Activated CD4-positive, alpha-beta T cell treated with anti-CD3 and anti-CD28 coated beads, Interleukin-2, amount 50 U/mL, for 1 hour (primary cell): ENCODE measurements around the gene GNG12.

Experiments
- DNase-seq: peaks from one replicate; pipeline ENCODE4 v3.0.0-alpha.2; 2020

Gene GNG12

DNA sequence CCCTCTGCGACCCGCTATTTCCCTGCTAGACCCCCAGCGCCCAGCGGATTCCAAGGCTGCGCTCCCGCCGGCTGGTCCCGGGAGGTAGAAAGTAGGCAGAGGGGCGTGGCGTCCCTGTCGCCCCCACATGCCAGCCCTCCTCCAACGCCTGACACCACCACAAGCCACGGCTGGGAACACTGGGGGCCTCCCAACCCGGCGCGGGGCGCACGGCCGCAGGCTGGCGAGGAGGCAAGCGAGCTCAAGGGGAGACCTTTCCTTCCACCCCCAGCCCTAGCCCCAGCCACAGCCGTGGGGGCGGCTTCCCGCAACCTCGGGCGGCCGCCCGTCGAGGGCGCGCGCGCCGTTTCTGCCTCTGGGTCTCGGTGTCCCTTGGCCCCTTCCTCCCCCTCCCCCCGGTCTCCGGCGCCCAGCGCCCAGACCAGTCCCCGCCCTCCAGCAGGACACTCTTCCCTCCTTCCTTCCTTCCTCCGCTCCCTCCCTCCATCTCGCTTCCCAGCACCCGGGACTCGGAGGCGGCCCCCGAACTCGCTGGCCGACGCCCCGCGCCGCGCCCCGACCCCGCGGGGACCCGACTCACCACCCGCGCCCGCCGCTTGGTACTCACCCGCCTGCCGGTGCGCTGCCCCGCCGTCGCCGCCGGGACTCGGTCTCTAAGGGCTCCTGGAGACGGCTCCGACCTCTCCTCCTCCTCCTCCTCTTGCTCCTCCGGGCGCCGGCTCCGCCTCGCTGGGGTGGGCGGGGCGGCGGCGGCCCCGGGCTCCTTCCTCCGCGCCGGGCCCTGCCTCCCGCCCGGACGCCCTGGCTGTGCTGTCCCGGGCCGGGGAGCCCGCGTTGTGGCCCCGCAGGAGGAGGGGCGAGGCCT, at the start of gene GNG12:
Gene GNG12 (minus strand): TSS at position 731 of the 865 bp plus-strand sequence. CDS start 125,781 bp downstream, outside the sequence.
- no peak for DNase-seq

DNA sequence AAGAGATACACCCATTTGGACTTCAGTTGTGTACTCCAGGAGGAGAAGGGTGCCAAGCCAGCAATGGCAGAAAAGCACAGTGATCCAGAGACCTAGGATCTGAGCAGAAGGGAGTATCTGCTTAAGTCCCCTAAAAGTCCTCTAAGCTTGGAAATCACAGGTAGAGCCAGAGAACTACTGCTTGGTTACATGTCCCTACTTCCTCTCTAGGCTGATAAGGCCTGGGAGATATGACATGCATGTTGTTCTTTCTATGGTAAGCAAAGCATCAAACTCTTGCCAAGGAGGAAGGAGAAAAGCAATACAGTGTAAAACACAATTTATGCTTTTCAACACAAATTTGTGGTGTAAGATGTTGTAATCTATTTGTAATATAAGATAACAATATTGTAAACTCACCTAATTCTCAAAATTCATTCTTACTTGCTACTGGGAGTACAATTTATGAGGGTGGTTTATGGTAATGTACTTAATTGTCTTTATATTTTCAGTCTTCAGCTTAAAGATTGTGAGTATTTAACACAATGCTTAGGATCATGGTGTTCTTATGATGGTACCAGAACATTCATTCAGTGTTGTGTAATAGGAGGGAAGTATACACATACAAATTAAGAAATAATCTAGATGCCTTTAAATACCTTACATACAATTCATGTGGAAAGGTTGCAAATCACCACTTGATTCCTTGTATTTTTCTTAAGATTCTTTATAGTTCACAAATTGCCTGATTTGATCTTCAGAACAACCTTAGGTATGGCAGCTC, 49.1 kb upstream of the GNG12 start:
- DNase-seq, result no peak

DNA sequence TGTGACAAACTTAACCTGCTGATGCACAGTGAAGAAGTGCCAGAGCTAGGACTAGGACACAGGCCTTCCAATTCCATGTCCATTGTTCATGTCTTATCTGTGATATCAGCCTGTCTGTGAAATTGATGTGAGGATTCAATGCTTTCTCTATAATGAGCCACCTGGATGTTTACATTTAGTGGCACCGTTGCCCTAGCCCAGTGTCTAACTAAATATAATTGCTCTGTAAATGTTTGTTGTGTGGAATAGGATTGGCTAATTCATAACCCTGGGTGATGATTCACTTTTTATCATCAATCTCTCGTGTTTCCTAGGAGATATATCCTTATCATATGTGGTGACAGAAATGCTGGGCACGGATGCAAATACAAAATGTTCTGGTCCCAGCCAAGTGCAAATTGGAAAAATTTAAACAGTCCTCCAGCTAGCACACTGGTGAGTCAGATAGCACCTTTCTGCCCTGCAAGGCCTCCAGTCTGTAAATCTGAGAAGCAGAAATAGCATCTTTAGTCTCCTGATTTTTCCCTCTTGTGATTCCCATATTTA, 46.9 kb upstream of the GNG12 start:
- DNase-seq, result no peak

DNA sequence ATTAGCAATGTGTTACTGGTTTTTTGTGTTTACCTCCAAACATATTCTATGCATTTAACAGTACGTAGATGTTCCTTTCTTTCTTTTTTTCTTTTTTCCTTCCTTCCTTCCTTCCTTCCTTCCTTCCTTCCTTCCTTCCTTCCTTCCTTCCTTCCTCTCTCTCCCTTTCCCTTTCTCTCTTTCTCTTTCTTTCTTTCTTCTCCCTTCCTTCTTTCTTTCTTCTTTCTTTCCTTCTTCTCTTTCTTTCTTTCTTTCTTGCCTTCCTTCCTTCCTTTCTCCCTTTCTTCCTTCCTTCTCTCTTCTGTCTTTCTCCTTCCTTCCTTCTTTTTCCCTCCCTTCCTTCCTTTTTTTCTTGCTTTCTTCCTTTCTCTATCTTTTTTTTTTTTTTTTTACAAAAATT, 46.2 kb upstream of the GNG12 start:
- no peak for DNase-seq

DNA sequence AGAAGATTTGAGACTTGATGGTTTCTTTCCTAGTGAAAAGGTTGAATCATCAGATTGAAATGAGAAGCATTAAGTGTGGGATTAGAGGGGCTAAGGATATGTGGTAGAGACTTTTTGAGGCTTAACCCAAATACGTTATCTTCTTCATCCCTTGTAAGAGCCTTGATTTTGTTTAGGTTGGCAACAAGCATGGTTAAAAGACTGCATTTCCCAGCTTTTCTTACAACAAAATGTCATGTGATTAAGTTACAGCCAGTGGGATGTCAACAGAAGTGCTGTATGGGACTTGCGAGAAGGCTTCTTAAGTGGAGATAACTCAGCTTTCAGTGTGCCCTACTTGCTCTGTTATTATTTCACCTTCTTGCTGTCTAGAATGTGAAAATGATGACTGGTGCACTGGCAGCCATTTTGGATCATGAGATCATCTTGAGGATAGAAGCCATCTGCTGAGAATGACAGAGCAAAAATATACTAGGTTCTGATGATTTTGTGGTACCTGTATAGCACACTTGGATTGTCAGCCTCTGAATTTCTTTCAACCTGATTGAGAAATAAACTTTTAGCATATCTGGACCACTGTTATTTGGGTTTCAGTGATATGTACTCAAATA, 41.3 kb upstream of the GNG12 start:
- no peak for DNase-seq

DNA sequence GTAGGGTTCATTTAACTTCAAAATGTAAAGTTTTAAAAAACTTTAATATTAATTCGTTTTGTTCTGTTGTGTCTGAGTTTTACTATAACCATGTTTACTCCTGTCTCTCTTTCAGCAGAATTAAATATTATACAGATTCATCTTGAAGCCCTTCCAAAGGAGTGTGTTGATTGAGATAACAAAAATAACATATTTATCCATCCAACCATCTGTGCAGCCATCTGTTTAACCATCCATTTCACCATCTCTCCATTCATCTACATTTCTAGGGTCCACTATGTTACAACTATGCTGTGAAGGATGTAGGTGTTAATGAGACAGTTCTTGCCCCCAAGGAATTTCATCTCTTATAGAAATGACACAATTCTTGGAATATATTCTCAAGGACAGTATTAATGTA, 36.0 kb upstream of the GNG12 start:
- DNase-seq, result no peak

DNA sequence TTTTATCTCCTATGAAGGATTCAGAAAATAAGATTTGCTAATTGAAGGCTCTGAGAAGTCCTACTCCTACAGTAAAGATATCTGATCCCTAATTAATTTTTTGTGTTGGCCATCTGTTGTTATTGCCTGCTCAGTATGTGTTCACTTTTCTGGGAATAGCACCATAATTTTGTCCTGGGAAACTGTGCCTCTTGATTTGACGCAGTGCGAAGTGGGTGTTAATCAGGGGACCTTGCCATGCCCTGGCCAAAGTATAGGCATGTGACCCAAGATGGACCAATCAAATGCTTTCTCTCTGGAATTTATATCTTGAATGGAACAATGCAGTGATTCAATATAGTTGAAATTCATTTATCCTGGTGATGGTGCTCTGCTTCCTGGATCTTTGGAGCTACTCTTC, 30.4 kb upstream of the GNG12 start:
- no peak for DNase-seq

DNA sequence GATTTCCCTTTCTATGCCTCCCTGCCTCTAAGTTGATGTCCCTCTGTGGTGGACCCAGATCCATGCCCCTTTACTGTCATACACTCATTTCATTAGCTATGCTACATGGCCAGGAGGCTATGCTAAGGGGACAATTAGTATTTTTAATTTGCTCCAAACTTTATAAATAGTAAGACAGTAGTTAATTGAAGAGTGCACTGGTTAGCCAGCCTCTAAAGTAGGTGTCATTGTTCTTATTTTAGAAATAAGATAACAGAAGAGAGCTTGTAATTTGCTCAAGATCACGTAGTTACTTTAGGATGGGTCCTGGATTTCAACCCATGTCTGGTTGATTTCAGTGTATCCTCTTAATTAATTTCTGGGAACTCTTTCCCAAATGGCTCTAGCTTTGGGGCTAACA, 29.4 kb upstream of the GNG12 start:
- no peak for DNase-seq

DNA sequence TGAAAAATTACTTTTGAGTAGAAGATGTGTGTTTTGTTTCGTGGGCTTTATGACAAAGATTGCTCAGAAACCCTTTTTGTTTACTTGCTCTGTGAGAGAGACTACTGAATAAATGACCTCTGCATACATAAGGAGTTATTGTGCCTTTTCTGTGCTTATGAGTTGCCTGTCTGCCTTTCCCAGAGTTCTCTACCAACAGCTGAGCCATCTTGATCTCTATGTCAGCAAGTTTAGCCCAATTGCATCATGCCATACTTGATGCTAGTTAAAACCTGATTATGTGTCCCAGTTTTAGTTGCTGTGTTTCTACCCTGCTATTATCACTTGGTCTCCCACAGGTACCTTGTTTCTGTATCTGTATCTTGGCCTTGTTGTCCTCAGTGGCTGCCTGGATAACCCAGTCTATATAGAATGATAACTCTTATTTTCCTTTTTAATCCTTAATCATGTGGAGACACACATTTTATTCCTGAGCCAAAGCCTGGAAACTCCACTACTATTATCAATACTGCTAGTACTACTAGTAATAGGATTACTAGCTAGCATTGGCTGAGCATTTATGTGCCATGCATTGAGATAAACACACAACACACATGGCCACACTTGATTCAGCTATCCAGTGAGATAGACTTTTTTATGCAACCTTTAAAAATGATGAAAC, 28.7 kb upstream of the GNG12 start:
- no peak for DNase-seq

DNA sequence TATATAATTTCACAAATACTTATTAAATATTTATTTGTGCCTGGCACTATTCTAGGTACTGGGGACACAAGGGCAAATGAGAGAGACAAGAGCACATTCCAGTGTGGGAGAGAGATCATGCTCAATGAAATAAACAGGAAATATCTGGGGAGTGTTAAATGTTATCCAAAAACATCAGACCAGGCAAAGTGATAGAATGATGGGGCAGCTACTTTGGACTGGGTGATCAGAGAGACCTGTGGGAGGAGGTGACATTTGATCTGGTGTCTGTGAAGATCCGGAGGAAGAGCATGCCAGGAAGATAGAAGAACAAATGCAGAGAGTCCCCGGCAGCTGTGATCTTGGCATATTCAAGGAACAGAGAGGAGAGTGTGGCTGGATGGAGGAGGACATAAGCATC, 27.5 kb upstream of the GNG12 start:
- DNase-seq, result no peak

DNA sequence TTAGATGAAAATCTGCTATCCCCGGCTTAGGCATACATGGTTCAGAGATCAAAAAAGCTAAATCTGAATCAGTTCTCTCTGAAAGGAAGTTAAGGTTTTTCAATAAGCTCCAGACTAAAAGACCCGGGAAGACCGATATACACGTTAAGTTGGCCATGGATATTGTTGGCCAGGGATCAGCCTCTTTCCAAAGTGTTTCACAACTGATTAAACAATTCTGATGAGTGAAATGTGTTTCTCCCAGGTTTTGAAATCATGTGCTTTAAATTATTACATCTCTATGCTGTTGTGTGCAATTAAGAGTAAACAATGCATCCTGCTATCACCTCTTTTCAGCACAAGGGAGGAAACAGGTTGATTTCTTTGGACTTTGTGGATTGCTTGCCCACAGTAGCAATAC, 23.7 kb upstream of the GNG12 start:
- DNase-seq, result no peak

DNA sequence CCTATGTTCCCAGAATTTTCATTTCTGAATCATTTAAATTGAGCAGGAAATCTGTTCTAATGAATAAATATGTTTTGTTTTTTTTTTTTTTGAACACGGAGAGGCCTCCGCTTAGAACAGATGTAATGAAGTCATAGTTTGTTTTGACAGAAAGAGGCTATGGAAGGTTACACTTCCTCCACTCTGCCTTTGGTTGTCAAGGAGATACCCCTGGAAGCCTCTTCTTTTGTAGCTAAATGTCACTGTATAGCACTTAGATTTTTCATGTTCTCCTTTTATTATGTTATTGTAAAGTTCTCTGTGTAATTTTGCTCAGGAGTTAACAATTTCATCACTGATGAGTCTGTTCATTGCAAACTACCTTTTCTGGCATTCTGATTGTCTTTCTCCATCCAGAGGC, 22.7 kb upstream of the GNG12 start:
- no peak for DNase-seq

DNA sequence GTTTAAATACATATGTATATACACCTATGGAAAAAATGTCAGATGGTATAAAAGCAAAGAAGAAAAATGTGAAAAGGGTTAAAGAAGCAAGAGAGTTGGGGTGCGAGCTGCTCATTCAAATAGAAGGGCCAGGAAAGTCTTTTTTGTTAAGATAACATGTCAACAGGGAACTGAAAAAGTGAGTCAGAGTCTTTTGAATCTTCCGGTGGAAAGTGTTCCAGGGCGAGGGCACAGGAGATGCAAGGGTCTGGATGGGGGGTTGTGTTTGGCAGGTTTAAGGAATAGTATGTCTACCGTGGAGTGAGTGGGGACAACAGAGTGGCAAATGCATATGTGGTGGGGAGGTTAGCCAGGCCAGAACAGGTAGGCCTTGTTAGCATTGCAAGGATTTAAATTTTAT, 22.2 kb upstream of the GNG12 start:
- DNase-seq, result no peak

DNA sequence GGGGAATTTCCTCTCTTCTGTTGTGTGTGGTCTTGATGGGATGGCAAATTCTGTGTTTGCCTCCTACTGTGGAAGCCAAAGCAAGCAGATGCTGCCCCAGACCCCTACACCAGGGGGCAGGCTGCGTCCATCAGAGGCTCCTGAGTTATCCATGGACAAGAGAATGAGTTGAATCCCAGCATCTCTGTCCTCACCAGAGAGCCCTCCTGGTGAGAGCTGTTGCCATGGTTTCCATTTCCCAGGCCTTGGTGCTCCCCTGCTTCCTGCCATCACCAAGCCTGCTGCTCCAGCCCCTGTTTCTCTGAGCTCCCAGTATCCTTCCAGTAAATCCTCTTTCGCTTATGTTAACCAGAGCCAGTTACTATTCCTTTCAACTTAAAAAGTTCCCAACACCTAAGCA, 20.4 kb upstream of the GNG12 start:
- DNase-seq, result no peak

DNA sequence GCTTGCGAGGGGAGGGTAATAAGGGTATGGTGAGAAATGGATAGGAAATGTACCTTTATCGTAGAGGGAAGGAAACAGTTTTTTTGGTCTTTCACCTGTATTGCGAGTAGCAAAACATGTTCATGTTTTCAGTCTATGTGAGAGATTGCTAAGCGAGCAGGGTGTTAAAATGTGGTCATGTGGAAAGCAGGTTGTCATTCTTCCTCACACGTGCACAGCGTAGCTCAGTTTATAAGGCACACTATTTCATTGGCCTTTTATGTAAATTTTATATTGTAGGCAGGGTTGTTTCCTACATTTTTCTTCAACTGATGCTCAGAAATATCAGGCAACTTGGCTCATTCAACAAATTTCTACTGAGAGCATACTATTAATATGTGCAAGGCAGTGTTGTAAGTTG, 18.5 kb upstream of the GNG12 start:
- DNase-seq, result no peak

DNA sequence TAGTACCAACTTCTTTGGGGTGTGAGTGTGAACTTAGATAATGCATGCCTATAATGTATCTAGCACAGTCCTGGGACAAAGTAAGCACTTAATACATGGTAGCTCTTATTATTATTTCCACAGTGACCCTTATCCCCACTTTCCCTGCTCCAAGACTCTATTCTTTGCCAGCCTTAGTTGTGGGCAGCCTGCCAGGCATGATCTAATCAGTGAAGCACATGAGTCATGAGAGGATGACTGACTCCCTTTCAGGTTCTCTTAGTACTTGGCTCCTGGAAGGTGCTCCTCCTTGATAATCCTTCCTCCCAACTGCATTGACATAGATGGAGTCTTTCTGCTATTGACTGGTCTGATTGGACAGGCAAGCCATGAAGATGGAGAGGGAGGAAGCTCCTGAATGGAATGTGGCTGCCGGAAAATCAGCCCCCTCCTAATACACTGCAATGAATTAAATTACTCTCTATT, 17.4 kb upstream of the GNG12 start:
- DNase-seq, result no peak

DNA sequence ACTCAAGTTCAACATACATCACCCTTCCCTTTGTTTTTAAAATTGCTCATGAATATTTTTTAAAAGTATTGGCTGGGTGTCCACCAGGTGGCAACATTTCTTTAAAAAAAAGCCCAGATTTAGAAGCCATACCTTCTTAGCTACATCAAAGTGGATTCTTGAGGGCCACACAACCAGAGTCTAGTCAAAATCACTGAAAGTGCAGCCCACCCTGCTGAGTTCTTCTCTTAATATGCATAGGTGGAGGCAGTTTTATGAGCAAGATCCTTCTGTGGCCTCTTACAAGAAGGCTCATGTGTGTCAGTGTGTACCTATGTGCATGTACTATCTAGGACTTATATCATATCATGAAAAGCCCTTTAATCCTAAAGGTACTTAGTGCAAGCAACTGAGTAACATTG, 16.9 kb upstream of the GNG12 start:
- DNase-seq, result no peak

DNA sequence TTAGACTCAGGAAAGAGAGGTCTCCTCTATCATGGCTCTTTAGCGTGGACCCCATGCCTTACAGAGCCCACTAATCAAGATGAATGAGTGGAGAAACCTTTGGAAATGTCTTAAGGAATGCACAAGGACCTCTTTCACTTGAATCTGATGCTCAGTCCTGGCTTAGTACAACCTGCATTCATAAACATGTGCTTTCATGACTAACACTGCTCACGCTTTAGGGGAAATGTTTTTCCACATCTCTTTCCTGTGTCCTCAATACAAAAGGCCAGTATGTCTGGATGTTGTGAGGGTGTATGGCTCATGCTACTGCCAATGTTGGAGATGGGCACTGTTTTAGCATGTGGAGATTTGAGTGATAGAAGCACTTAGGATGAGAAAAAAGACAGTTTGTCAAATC, 14.2 kb upstream of the GNG12 start:
- no peak for DNase-seq

DNA sequence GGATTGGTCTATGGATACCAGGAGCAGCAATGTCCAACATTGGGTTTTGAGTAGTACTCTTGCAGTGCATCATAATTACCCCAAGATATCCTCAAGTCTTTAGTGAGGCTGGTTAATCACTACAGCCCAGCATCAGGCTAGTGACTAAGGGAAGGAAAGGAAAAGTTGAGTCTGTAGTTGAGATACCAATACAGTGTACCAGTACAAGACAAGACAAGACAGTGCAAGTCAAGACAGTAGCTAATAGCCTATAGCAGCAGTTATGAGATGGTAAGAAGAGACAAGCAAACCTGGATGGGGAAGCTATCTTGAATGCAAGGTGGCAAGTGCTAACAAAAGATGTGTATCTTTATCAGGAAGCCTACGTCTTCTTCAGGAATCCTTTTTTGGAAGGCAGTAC, 13.3 kb upstream of the GNG12 start:
- no peak for DNase-seq

DNA sequence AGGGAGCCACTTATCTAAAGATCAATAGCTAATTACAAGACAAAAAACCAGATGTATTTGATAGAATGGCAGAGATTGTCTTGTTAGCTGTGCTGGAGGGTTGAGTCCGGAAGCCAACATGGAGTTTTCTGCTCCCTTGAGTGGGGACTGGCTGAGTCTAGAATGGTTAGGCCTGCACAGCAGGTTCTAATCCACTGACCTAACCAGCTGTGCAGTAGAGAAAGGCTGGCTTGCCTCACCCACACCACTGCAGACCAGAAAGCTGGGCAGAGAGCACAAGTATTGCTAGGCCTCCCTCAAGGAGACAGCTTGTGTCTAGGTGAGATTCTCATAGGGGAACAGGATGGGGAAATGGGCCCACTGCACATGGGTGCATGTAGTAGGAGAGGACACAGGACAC, 11.7 kb upstream of the GNG12 start:
- DNase-seq, result no peak

DNA sequence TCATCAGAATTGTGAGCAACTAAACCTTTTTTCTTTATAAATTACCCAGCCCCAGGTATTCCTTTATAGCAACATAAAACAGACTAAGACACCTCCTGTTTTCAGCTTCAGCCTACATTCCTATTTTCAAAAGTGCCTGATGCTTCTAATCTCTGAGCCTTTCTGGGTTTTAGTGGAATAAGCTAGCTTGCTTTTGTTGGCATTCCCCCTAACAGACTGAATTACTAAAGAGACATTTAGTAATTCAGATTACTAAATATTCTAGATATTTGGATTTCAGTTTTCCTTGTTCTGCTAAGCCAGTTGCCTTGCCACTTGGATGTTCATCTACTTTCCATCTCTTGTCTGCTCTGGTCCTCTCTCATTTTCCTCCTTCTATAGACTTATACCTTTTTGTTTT, 10.5 kb upstream of the GNG12 start:
- DNase-seq, result no peak

DNA sequence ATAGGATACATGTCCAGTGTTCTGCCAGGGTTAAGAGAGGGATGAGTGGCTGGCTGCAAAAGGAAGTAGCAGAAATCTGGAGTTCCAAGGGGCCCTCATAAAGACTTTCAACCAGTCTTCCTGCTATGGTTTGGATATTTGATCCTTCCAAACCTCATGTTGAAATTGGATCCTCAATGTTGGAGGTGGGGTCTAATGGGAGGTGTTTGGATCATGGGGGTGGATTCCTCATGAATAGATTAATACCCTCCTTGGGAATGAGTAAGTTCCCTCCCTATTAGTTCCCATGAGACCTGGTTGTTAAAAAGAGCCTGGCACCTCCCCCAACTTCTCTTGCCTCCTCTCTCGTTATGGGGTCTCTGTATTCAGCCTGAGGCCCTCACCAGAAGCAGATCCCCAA, 10.1 kb upstream of the GNG12 start:
- DNase-seq, result no peak

DNA sequence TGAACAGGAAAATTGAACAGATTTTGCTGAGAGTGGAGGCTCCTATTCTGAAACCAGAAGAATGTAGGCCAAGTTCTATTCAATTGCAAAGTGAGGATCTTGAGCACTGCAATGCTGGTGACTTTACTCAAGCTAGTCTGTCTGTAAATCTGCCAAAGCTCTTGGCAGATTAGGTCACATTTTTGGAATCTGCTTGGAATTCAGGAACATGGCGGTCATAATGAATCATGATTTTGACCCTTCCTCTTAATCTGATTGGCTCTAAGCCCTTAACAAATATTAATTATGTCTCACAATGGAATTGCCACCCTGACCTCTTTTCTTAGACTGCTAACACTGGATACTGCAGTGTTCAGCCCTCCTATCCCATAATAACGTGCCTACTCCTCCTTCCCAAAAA, 7.2 kb upstream of the GNG12 start:
- DNase-seq, result no peak
